HG03066 (cell line): ENCODE measurements around the gene GRIA4.
"Not testable (repeated sequence)": the region's sequence is repeated elsewhere in the genome, so short reads cannot be mapped to it uniquely, and the experiment has no call there.

Source experiments
- ATAC-seq: cut with Tn5 transposase; IDR thresholded peaks from one replicate; pipeline ENCODE4 v1.9.1; 2021; ENCODE audit warnings: low read depth; ENCODE audit not compliant: unreplicated experiment

The GRIA4 gene

DNA sequence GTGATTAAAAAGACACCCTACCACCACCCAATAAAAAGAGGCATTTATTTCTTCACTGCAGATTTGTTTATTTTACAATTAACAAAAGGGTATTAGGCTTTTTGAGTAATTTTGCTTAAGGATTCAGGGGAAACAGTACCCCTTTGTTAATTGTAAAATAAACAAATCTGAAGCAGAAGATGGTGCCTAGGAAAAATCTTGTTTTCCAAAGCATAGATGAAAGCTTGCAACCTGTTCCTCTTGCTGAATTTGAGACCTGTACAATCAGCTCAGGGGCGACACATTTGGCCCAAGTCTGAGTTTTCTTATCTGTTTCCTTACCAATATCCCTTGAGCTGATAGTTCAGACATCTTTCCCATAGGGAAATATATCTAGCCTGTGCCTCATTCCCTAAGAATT, 171.9 kb downstream of the GRIA4 start:
- ATAC-seq, result no peak

DNA sequence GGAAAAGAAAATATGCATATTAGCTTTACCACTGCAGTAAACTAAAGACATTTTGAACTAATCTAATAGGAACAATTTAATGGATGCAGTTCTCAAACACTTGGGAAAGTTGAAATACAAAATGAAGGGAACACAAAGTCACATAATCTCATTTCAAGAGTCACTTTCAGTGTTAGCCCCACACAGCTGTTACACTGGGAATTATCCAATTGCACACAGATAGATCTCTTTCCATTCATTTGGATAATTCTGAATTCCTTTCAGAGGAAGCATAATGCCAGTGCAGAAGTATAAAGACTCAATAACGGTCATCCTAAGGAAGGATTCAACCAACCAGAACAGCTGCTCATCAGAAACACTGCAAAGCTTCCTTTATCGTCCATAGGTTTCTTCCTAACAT, 173.3 kb downstream of the GRIA4 start:
- no peak for ATAC-seq

DNA sequence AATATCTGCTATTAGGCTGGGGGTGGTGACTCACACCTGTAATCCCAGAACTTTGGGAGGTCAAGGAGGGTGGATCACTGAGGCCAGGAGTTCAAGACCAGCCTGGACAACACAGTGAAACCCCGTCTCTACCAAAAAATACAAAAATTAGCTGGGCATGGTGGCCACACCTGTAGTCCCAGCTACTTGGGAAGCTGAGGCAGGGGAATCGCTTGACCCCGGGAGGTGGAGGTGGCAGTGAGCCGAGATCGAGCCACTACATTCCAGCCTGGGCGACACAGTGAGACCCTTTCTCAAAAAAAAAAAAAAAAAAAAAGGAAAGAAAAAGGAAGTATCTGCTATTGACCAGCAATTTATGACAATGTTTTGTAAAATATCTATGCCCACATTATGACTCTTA, 176.0 kb downstream of the GRIA4 start:
- not testable (repeated sequence) for ATAC-seq

DNA sequence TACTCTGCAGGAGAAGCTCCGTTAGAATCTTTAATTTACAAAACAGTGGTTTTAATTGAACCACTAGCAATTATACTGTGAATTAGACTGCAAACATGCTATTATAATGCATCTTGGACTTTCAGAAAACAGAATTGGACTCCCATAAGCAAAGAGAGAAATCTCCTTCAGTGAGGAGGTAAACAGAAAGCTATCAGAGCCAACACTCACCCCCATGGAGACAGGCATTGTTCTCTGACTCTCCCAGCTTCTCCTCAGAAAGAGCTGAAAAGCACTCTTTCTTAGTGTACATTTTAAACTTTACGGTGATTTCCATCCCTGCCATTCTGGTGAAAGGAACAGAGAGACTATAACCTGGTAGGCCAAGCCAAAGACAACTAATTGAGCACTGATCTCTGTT, 176.9 kb downstream of the GRIA4 start:
- ATAC-seq, result no peak

DNA sequence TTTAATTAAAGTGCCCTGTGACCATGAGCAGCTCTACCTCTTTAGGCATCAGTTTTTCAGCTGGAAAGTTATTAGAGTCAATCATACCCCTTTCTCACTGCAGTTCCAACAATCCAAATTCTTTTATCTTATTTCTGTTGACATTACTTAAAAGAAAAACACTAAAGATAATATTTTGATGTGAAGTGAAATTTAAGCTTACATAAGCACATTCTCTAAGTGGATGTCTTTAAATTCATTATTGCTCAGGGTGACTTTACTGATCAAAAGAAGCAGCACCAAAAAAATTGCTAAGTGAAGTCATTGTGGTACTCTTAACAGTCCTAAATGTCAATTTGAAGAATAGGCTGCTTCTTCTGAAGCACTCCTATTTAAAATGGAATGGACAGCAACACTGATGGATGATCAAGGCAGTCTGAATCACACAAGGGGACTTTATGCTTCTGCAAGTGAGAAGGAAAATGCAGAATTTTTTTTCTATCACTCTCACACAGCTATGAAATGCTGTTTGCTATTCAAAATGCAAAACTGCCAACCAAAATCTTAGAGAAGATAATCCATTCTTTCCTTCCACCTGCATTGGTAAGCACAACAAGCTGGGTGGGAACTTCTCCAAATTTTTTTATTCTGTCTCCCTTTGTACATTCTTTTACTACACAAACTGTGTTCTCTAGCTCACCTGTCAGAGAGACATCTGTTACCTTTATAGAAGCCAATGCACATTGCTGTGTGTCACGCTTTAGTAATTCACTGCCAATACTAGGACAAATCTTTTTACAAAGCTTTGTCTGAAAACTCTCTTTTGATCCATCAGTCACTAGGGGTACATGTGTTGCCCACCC, 179.9 kb downstream of the GRIA4 start:
- ATAC-seq, result no peak

DNA sequence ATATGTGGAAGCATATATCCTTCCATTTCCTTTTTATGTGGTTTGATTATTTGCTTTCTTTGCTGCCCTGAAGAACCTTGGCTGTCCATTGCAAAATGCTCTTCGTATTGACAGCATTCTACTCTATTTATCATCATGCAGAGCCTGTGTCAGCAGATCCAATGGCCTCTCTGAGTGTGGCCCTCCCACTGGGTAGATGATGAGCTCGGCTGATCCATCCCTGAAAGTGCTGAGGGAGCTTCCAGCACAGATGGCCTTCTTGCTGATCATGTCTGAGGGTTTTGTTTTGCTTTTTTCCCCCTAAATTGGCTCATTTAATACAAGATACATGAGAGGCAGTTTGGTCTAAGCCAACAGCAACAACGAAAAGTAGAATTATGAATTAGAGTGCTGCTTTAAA, 181.0 kb downstream of the GRIA4 start:
- no peak for ATAC-seq

DNA sequence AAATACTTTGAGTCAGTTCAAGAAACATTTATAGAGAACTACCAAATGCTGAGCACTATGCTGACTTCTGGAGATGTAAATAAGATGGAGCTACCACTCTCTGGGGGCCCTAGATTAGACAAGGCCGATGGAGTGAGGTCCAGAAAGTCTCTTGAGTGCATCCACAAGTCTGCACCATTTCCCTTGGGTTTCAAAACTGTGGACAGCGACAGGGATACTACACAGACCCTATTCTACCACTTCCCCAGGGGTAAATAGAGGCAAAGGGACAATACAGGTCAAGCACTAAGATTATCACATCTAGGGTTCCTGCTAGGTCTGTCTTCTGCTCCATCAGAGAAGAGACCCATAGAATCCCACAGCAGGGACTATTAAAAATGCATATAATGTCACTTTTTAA, 183.2 kb downstream of the GRIA4 start:
- ATAC-seq, result no peak

DNA sequence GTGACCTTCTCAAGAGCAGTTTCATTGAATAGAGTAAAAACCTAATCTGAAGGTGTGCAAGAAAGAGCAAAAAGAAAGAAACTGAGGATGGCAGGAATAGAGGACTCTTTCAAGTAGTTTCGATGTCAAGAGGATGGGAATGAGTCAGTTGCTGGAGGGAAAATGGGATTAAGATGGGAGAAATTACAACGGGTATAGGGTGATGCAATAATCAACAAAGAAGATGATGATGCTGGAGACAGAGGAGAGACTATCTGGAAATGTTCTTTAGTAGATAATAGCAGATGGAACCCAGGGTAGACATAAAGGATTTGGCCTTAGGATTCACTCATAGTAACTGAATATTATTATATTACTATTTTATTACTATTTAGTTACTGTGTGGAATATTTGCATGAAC, 189.4 kb downstream of the GRIA4 start:
- no peak for ATAC-seq

DNA sequence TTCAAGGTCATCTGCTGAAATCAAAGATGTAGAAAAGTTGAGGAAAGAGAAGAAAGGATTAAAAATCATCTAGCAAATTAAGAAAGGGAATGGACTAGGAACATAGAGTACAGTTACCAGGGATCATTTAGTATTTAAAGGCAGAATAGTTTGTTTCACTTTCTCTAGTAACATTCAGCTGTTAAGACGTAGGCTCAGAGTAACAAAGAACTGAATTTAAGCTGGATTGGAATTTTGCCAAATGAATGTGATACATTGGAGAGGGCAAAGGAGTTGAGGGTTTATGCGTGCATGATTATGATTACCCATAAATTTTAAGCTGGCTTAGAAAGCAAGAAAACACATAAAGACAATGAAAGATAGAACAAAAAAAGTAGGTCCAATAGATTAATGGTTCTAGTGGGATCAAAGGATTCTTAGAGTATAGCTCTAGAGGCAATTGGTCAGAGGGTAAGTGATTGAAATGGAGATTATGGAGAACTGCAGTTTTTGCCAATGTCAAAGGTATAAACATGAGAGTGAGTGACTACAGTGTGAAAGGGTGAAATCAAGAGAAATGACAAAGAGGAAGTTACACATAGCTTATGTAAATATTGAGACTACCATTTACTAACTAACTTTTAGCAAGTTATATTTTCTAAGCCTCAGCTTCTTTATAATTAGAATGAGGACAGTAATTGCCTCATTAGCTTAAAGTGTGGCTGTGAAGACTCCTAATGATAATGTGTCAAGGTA, 190.0 kb downstream of the GRIA4 start:
- ATAC-seq, result no peak

DNA sequence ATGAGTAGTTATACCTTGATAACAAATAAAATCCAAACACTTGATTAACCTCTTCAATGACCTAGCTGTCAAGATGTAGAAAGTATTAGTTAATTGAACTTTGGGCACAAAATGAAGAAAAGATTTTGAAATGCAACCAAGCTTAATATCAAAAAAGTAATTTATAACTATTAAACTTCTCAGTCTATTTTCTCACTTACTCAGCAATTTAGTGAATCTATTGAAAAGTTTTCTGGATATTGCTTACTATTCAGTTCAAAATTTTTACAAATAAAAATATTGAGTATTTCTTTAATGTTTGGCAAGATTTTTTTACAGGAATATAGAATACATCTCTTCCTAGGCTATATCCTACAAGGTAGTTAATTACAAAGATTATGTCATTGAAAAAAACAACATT, 192.5 kb downstream of the GRIA4 start:
- no peak for ATAC-seq

DNA sequence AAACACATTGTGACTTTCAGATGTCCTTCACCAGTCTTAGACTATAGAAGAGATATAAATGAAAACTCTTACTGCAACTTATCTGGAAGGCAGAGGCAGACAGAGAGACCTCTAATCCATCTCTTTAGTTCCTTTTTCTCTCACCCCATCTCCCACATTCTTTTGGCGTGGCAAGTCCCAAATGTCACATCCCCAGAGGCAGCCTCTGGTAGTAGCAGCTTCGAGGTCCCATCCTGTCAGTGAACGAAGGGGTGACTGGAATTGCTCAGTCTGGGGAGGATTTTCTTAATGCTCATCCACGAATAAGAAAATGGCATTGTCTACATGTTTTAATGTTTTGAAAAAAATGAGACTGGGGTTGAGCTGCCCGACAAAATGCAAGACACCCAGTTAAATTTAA, 201.4 kb downstream of the GRIA4 start:
- no peak for ATAC-seq

DNA sequence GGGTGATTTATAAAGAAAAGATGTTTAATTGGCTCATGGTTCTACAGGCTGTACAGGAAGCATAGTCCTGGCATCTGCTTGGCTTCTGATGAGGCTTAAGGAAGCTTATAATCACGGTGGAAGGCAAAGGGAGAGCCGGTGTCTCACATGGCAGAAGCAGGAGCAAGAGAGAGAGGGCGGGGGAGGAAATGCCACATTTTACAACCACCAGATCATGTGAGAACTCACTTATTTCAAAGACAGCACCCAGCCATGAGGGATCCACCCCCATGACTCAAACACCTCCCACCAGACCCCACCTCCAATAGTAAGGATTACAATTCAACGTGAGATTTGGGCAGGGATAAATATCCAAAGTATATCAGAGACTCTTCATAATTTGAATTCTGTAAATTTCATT, 211.5 kb downstream of the GRIA4 start:
- ATAC-seq, result no peak

DNA sequence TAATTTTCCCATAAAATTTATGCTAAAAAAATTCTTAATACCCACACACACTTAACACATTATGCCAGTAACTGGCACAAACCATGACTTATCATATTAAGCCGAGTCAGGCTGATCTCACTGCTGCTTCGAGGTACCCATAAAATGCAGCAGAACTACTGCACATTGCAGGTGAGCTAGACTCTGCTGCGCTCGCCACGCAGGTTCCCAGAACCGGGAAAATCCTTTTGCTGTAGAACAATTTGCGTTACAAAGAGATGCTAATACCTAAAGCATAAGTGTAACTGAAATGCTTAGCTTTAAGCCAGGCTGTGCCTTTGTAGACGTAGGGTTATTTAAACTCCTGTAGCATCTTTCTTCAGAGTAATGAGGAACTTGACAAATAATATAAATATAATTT, 211.9 kb downstream of the GRIA4 start:
- no peak for ATAC-seq

DNA sequence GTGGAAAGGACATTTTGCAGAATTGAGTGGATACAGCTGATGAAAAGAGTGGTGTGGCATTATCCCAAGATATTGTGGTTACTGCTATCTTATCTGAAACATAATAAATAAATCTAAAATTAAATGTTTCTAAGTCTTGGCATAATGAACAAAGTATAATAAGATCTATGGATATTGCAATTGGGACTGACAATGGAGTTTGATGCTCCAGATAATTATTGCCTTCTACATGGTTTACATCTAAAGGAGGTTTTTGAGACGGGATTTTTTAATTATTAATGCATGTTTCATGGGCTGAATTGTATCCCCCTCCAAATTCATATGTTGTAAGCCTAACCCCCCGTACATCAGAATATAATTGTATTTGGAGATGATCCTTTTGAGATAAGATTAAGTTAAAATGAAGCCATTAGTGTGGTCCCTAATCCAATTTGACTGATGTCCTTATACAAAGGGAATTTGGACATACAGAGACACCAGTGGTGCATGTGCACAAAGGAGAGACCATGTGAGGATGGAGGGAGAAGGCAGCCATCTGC, 213.7 kb downstream of the GRIA4 start:
- no peak for ATAC-seq

DNA sequence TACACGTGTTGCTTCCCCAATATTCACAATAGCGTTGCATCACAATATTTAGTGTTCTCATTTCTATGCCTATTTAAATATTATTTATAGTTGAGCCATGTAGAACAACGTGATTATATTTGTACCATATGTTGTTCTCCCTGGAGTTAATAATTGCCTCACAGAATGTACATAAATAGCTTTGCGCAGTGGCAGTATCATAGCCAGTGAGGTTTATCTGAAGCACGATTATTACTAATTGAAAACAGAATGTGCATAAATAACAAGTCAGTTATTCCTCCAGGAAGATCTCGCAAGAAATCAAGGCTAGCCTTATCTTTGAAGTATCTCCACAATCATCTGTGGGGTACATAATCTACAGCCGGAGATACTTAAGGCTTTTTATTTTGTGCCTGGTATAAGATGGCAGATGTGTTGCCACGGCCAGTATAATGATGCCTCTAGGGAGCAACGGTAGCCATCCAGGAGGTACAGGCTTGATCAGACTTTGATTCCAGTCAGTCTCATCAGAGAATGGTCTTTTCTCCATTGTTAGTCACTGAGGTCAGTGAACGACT, 214.7 kb downstream of the GRIA4 start:
- ATAC-seq, result no peak

DNA sequence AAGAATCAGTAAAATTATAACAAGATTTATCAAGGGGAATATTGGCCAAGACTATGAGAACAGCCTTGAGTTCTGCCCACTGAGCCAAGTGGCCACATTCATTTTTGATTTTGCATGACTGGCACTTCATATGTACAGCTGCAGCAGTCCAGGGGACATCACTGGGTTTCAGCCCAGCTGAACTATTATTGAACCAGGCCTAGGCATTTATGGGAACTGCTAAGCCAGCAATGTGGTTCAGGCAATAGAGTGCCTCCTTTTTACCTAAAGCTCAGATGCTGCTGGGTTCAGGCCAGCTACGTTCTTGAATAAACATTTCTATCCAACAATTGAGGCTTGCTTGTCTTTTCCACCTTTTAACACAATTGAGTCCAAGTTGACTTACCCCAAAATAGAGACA, 215.3 kb downstream of the GRIA4 start:
- no peak for ATAC-seq

DNA sequence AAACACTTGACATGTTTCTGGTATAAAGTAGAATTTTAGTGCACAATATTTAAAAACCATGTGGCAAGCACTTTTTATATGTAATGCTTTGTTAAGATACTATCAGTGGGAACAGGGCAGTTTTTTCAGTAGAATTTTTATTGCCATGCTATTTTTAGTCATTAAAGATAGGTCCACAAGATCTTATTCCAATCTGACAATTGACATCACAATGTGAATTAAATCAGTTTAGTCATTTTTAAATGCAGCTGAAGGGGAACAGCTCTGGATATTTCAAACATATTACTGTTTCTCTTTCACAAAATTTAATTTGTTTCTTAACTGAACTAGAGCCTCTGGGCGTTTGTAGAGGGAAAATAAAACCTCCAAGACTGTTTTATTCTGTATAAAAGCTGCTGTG, 218.0 kb downstream of the GRIA4 start:
- ATAC-seq, result no peak

DNA sequence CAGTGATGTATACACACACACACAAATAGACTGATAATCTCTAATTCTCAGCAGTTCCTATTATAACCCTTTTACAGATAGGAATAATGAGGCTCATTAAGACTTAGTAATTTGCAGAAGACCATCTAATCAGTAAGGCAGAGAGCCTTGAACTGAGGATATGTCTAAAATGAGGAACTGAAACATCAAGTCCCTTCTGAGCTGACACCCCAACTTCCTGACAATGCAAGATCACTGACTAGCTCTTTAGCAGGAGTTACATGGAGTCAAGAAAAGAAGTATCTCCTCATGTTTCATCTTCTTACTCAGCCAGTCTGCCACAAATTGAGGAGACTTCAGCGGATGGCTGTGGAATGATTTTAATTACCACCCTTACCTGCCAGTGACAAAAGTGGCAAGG, 219.2 kb downstream of the GRIA4 start:
- ATAC-seq, result peak; percentile 94

DNA sequence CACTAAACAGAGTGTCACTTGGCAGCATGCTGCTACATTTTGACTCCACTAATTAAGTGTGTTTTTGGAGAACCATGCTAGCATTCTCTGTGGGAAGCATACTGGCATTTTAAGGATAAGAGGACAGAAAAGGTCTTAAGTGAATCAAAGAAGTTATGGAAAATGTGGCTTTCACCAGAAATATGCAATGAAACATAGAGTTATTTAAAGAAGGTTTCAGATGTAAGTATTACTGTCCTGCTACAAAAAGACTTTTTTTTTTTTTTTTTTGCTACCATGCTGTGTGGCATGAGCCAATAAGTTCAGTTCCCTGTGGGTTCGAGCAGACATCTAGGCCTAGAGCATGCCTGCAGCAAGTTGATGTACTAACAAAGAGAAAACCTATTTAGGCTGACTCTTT, 224.6 kb downstream of the GRIA4 start:
- no peak for ATAC-seq

DNA sequence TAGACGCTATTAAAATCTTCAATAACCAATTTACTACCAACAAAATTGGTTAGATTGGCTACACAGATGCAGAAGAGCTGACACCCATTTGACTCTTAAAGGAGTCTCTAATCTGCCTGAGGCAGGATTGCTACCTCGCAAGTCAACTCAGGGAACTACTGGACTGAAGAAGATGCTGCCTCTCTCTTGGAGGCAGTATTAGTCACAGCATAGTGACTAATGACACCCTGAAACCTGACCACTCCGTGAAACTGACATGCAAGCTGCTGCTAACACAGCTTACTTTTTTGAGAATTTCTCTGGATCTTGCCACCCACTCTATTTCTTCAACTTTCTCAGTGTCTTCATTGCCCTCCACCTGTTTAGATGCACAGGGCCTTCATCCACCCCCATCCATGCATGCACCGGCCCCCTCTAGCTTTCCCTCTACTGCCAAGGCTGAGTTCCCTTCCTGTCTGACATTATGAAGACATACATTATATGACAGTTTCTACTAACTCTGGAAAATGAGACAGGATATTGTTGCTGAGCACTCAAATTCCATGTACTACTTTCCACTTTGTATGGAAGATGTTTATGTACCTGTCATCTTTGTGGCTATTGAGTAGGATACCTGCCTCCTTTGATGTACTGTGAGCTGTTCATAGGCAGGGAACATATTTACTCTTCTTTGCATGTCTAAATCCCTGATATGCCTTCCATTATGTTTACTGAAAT, 229.0 kb downstream of the GRIA4 start:
- no peak for ATAC-seq

DNA sequence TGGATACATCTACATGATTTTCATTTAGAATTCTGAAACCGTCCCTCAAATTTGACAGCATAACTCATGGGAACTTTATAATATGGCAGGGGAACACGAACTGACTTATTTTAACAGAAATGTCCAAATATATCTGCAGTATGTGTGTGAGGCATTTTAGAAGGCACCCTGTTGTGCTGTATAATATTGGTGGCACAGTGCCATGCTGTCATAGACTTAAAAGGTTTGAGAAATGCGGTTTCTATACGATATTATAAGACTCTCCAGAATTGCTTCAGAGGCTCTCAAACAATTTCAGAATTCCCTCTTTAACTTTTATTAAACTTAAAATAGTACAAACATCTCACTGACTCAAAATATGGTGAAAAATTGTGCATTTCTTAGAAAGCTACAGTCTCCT, 230.5 kb downstream of the GRIA4 start:
- ATAC-seq, result no peak
